SU-DHL-6 (cell line): ENCODE measurements around the gene SUMF1.

Experiments
- H2AFZ ChIP-seq: fragments of 200-600 bp; sonication (generic); 2 replicates; pipeline ENCODE4 v1.6.1; 2014; ENCODE audit warnings: low read depth, mild to moderate bottlenecking, moderate library complexity, mixed read lengths, antibody characterized with exemption, low read length; ENCODE audit not compliant: severe bottlenecking
- H3F3A ChIP-seq: fragments of 200-600 bp; shearing (Covaris generic); 2 replicates; pipeline ENCODE4 v1.6.0; 2016; ENCODE audit warnings: antibody characterized with exemption, mild to moderate bottlenecking; ENCODE audit not compliant: insufficient read depth
- H3K27ac ChIP-seq: fragments of 200-600 bp; sonication (generic); 2 replicates; pipeline ENCODE4 v1.5.1; 2016; ENCODE audit warnings: low read depth, mild to moderate bottlenecking, low read length, moderate library complexity, mixed read lengths
- H3K27me3 ChIP-seq: fragments of 200-600 bp; sonication (generic), shearing (Covaris generic); 2 replicates; pipeline ENCODE4 v1.6.0; 2014; ENCODE audit warnings: mild to moderate bottlenecking, low read length
- H3K36me3 ChIP-seq: fragments of 200-600 bp; sonication (generic); 2 replicates; pipeline ENCODE4 v1.6.1; 2014; ENCODE audit warnings: mild to moderate bottlenecking, low read length, mixed read lengths
- H3K4me2 ChIP-seq: fragments of 300-600, 200-600 bp; shearing (Covaris generic), sonication (generic); 2 replicates; pipeline ENCODE4 v1.6.0; 2014; ENCODE audit warnings: low read length, low read depth, mild to moderate bottlenecking; ENCODE audit not compliant: poor library complexity, severe bottlenecking
- H3K4me3 ChIP-seq: fragments of 200-600 bp; sonication (generic); 2 replicates; pipeline ENCODE4 v1.5.1; 2014; ENCODE audit warnings: antibody characterized with exemption, low read length, mild to moderate bottlenecking, mixed read lengths; ENCODE audit not compliant: insufficient read depth, poor library complexity, severe bottlenecking
- H3K79me2 ChIP-seq: fragments of 200-600 bp; sonication (generic); 2 replicates; pipeline ENCODE4 v1.6.1; 2014; ENCODE audit warnings: mild to moderate bottlenecking, low read length, moderate library complexity; ENCODE audit not compliant: insufficient read depth
- H3K9ac ChIP-seq: fragments of 200-600 bp; sonication (generic); 2 replicates; pipeline ENCODE4 v1.7.0; 2014; ENCODE audit warnings: mild to moderate bottlenecking, low read length
- H3K9me2 ChIP-seq: fragments of 200-600 bp; sonication (generic); replicated peaks from 2 replicates; pipeline ENCODE4 v1.6.1; 2014; ENCODE audit warnings: low read length; ENCODE audit not compliant: insufficient read depth
- H3K9me3 ChIP-seq: fragments of 200-600 bp; sonication (generic); 2 replicates; pipeline ENCODE4 v1.6.1; 2014; ENCODE audit warnings: low read length, mixed read lengths; ENCODE audit not compliant: insufficient read depth
- H4K20me1 ChIP-seq: fragments of 200-600 bp; sonication (generic); 2 replicates; pipeline ENCODE4 v1.6.1; 2014; ENCODE audit warnings: low read depth, mild to moderate bottlenecking, antibody characterized with exemption, low read length, moderate library complexity, mixed read lengths
- EZH2phosphoT487 ChIP-seq: fragments of 200-600 bp; sonication (generic), shearing (Covaris generic); conservative IDR thresholded peaks from 2 replicates; pipeline ENCODE4 v1.6.1; 2018; ENCODE audit warnings: mild to moderate bottlenecking, antibody characterized with exemption, low read length, moderate library complexity, mixed read lengths
- TF ChIP-seq, protein P1 (sequence below): fragments of 200-600 bp; sonication (generic); IDR thresholded peaks from one replicate; pipeline ENCODE4 v1.5.1; 2017; ENCODE audit warnings: antibody characterized with exemption, mild to moderate bottlenecking, low read length, moderate library complexity; ENCODE audit not compliant: insufficient read depth, poor library complexity, severe bottlenecking

SUMF1 gene

DNA sequence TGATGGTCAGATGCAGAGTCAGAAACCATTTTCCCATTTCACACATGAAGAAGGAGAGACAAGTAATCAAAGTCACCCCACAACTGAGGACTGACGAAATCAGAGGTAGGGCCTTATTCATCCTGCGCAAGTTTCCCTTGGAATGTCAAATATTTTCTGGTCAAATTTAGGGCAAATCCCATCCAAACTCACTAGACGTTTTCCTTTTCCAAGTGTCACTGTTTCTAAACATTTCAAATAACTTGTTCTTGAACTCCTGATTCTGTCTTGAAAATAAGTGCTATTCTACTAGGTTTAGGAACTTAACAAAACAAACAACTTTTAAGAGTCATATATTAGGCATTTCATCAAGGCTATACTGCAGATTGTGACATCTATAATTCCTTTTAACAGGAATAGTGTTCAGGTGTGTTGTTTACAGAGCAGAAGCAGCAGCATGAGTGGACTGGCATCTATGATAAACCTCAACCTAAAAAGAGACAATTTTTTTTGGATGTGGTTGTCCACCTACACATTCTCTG is 40.7 kb downstream of the SUMF1 start:
- Histone ChIP-seq H3K36me3 (no peaks in the 10 kb centered on the region), H3F3A (no peaks in the 10 kb centered on the region), H2AFZ (no peak overlapping the region), H3K4me2 (no peak overlapping the region), H3K79me2 (no peaks in the 10 kb centered on the region), H3K9ac (no peak overlapping the region), H3K9me3 (peaks cover 3% of the 10 kb centered on the region; the same call in 1 of the 2 replicates), H4K20me1 (no peaks in the 10 kb centered on the region), H3K27ac (no peak overlapping the region), H3K4me3 (no peak overlapping the region), H3K27me3 (no peaks in the 10 kb centered on the region), H3K9me2 (no peaks in the 10 kb centered on the region)
- no peak for TF ChIP-seq EZH2phosphoT487
- TF ChIP-seq, protein P1, sequence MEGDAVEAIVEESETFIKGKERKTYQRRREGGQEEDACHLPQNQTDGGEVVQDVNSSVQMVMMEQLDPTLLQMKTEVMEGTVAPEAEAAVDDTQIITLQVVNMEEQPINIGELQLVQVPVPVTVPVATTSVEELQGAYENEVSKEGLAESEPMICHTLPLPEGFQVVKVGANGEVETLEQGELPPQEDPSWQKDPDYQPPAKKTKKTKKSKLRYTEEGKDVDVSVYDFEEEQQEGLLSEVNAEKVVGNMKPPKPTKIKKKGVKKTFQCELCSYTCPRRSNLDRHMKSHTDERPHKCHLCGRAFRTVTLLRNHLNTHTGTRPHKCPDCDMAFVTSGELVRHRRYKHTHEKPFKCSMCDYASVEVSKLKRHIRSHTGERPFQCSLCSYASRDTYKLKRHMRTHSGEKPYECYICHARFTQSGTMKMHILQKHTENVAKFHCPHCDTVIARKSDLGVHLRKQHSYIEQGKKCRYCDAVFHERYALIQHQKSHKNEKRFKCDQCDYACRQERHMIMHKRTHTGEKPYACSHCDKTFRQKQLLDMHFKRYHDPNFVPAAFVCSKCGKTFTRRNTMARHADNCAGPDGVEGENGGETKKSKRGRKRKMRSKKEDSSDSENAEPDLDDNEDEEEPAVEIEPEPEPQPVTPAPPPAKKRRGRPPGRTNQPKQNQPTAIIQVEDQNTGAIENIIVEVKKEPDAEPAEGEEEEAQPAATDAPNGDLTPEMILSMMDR, result no peak

DNA sequence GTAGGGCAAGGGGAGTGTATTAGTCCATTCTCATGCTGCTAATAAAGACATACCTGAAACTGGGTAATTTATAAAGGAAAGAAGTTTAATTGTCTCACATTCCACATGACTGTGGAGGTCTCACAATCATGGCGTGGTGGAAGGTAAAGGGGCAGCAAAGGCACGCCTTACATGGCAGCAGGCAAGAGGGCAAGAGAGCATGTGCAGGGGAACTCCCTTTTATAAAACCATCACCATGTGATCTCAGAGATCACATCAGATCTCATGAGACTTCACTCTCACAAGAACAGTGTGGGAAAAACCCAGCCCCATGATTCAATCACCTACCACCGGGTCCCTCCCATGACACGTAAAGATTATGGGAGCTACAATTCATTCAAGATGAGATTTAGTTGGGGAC is 41.4 kb downstream of the SUMF1 start:
- H3K9me3 ChIP-seq, result no peaks in the 10 kb centered on the region
- H3K27ac ChIP-seq, result no peak overlapping the region

DNA sequence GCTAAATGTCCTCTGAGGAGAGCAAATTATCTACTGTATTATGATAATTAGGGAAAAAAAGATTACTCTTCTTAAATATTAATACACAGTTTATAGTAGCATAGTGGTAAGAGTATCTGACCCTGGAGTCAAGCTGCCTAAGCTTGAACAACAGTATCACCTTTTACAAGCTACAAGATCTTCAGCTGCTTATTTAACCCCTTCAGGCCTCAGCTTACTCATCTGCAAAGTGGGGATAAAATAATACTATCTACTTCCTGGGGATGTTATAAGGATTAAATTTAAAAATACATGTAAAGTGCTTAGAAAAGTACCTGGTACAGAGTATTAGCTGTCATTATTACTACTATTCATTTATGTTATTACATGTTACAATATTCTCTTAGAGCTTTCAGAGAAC is 42.0 kb downstream of the SUMF1 start:
- no peak overlapping the region for H3K4me2 ChIP-seq
- no peaks in the 10 kb centered on the region for H3K36me3 ChIP-seq
- no peak overlapping the region for H3K4me3 ChIP-seq
- H3K27ac ChIP-seq, result no peak overlapping the region
- no peaks in the 10 kb centered on the region for H3K27me3 ChIP-seq
- H3K79me2 ChIP-seq, result no peaks in the 10 kb centered on the region
- no peak overlapping the region for H2AFZ ChIP-seq
- H4K20me1 ChIP-seq, result no peaks in the 10 kb centered on the region
- no peak overlapping the region for H3K9ac ChIP-seq
- H3K9me3 ChIP-seq, result no peaks in the 10 kb centered on the region
- TF ChIP-seq, protein P1, result no peak
- no peak for TF ChIP-seq EZH2phosphoT487
- no peaks in the 10 kb centered on the region for H3F3A ChIP-seq
- H3K9me2 ChIP-seq, result no peaks in the 10 kb centered on the region

More for the DNA sequence above, 41.4 kb downstream of the SUMF1 start:
- no peak overlapping the region for H3K4me3 ChIP-seq
- no peaks in the 10 kb centered on the region for H3K36me3 ChIP-seq
- no peaks in the 10 kb centered on the region for H3F3A ChIP-seq
- H3K9me2 ChIP-seq, result no peaks in the 10 kb centered on the region
- no peak overlapping the region for H3K4me2 ChIP-seq
- H3K27me3 ChIP-seq, result no peaks in the 10 kb centered on the region
- TF ChIP-seq, protein P1, result no peak
- TF ChIP-seq EZH2phosphoT487, result no peak
- H3K79me2 ChIP-seq, result no peaks in the 10 kb centered on the region
- no peak overlapping the region for H2AFZ ChIP-seq
- H4K20me1 ChIP-seq, result no peaks in the 10 kb centered on the region
- H3K9ac ChIP-seq, result no peak overlapping the region
